Measurements from ENCODE around the gene CPLX3. TPM values are rescaled to one million over a fixed set of nuclear protein-coding genes. Genes with fewer than 3 reads are reported as not detected.

The CPLX3 gene
- total RNA-seq, 1 donor from 2014 or later: not detected

DNA sequence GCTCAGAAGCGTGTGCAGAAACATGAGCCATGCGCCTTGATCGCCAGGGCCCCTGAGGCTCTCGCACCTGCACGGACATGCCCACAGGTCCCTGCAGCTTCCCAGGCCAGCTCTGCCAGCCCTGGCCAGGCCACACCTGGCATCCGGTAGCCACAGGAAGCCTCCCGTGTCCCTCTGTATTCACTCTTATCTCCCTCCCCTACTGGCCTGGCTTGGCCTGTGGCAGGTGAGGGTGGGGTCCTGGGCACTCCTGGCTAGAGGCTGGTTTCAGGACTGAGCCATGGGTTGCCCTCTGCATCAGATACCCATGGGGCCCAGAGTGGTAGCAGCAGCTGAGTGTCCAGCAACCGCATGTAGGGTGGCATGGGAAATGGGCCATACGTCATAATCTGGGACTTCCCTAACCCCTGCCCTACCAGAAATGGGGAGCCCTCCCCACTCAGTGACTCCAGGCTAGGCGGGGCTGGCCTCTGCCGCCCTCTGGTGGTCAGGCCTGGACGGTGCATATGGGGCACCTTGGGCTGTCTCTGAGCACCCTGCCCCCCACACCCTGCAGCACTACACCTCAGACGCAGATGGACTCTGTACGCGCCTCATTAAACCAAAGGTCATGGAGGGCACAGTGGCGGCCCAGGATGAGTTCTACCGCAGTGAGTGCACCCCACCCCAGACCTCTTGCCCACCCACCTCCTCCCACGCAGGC lies 26.4 kb upstream of the CPLX3 start:
- Mint-ChIP-seq H3K36me3 (ENCODE audit: low read depth) (peaks cover 5% of the 10 kb centered on the region), H3K4me3 (no peak overlapping the region), H3K9me3 (no peaks in the 10 kb centered on the region), H3K27ac (ENCODE audit: unreplicated experiment) (no peak overlapping the region), H3K4me1 (peaks cover under 1% of the 10 kb centered on the region), H3K27me3 (ENCODE audit: low read depth) (no peaks in the 10 kb centered on the region)
- peak; percentile 57 for DNase-seq (ENCODE audit: low read depth, low spot score)
- TF ChIP-seq, protein P1, sequence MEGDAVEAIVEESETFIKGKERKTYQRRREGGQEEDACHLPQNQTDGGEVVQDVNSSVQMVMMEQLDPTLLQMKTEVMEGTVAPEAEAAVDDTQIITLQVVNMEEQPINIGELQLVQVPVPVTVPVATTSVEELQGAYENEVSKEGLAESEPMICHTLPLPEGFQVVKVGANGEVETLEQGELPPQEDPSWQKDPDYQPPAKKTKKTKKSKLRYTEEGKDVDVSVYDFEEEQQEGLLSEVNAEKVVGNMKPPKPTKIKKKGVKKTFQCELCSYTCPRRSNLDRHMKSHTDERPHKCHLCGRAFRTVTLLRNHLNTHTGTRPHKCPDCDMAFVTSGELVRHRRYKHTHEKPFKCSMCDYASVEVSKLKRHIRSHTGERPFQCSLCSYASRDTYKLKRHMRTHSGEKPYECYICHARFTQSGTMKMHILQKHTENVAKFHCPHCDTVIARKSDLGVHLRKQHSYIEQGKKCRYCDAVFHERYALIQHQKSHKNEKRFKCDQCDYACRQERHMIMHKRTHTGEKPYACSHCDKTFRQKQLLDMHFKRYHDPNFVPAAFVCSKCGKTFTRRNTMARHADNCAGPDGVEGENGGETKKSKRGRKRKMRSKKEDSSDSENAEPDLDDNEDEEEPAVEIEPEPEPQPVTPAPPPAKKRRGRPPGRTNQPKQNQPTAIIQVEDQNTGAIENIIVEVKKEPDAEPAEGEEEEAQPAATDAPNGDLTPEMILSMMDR (conservative IDR thresholded peaks at IDR 0.05): peak; percentile 93

DNA sequence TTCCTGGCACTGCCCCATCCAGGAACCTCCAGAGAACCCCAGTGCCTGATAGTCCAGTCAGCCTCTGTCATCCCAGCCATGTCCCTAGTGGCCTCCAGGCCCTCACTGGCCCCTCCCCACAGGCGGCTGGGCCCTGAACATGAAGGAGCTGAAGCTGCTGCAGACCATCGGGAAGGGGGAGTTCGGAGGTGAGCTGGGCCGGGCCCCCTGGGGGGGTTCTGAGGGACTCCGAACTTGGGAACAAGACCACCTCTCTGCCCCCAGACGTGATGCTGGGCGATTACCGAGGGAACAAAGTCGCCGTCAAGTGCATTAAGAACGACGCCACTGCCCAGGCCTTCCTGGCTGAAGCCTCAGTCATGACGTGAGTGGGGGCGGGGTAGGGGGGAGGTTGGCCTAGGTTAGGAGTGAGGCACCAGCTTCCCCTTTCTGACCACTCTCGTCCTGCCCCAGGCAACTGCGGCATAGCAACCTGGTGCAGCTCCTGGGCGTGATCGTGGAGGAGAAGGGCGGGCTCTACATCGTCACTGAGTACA lies 25.8 kb upstream of the CPLX3 start:
- H3K9me3 Mint-ChIP-seq: no peaks in the 10 kb centered on the region
- no peak overlapping the region for H3K4me3 Mint-ChIP-seq
- H3K27ac Mint-ChIP-seq (ENCODE audit: unreplicated experiment): no peak overlapping the region

DNA sequence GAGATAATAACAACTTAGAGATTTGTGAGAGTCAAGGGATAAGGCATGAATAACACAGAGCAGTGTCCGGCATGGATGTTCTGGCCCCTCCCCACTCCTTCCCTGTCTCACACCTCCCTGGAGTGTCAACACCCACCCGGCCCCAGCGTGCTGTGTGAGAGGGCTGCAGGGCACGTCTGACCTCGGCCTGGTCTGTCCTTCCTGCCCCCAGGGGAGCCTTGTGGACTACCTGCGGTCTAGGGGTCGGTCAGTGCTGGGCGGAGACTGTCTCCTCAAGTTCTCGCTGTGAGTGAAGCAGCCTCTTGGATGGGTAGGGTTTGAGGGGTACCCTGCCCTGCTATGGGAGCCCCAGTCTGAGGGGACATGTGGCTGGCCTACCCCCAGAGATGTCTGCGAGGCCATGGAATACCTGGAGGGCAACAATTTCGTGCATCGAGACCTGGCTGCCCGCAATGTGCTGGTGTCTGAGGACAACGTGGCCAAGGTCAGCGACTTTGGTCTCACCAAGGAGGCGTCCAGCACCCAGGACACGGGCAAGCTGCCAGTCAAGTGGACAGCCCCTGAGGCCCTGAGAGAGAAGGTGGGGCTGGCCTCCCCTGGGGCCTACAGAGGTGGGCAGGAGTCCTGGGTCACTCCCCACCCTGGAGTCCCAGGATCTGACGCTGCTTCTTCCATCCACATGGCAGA lies 25.0 kb upstream of the CPLX3 start:
- no peak overlapping the region for H3K4me3 Mint-ChIP-seq

More for the DNA sequence above, 25.8 kb upstream of the CPLX3 start:
- Mint-ChIP-seq H3K4me1 (no peaks in the 10 kb centered on the region), H3K36me3 (ENCODE audit: low read depth) (peaks cover 5% of the 10 kb centered on the region), H3K27me3 (ENCODE audit: low read depth) (no peaks in the 10 kb centered on the region)
- DNase-seq (ENCODE audit: low read depth, low spot score): no peak
- TF ChIP-seq, protein P1 (conservative IDR thresholded peaks at IDR 0.05): no peak

DNA sequence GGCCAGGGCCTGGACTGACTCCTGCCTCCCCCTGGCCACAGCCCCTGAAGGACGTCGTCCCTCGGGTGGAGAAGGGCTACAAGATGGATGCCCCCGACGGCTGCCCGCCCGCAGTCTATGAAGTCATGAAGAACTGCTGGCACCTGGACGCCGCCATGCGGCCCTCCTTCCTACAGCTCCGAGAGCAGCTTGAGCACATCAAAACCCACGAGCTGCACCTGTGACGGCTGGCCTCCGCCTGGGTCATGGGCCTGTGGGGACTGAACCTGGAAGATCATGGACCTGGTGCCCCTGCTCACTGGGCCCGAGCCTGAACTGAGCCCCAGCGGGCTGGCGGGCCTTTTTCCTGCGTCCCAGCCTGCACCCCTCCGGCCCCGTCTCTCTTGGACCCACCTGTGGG lies 24.1 kb upstream of the CPLX3 start:
- Mint-ChIP-seq H3K27ac (ENCODE audit: unreplicated experiment) (no peak overlapping the region), H3K9me3 (no peaks in the 10 kb centered on the region), H3K27me3 (ENCODE audit: low read depth) (no peaks in the 10 kb centered on the region), H3K36me3 (ENCODE audit: low read depth) (peaks cover 5% of the 10 kb centered on the region), H3K4me3 (no peak overlapping the region), H3K4me1 (peaks cover 2% of the 10 kb centered on the region)
- TF ChIP-seq, protein P1 (conservative IDR thresholded peaks at IDR 0.05): no peak
- DNase-seq (ENCODE audit: low read depth, low spot score): no peak

More for the DNA sequence above, 25.0 kb upstream of the CPLX3 start:
- Mint-ChIP-seq H3K4me1 (no peaks in the 10 kb centered on the region), H3K27ac (ENCODE audit: unreplicated experiment) (no peak overlapping the region), H3K9me3 (no peaks in the 10 kb centered on the region), H3K27me3 (ENCODE audit: low read depth) (no peaks in the 10 kb centered on the region), H3K36me3 (ENCODE audit: low read depth) (peaks cover 5% of the 10 kb centered on the region)
- no peak for DNase-seq (ENCODE audit: low read depth, low spot score)
- TF ChIP-seq, protein P1 (conservative IDR thresholded peaks at IDR 0.05): no peak

DNA sequence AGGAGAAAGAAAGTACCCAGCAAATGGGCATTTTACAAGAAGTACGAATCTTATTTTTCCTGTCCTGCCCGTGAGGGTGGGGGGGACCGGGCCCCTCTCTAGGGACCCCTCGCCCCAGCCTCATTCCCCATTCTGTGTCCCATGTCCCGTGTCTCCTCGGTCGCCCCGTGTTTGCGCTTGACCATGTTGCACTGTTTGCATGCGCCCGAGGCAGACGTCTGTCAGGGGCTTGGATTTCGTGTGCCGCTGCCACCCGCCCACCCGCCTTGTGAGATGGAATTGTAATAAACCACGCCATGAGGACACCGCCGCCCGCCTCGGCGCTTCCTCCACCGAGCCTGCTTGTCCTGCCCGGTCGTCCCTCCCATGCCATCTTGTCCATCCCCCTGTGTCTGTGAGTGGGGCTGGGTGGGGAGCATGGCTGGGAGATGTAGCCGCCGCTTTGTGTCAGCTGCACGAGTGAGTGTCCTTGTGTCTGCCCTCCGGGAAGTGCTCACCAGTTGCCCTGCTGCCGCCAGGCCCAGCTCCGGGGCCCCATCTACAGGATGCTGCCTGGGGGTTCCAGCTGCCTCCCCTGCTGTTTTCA lies 23.5 kb upstream of the CPLX3 start:
- H3K4me3 Mint-ChIP-seq: no peak overlapping the region
- H3K9me3 Mint-ChIP-seq: no peaks in the 10 kb centered on the region
- no peak overlapping the region for H3K27ac Mint-ChIP-seq (ENCODE audit: unreplicated experiment)
- no peaks in the 10 kb centered on the region for H3K27me3 Mint-ChIP-seq (ENCODE audit: low read depth)
- H3K4me1 Mint-ChIP-seq: peaks cover 3% of the 10 kb centered on the region
- TF ChIP-seq, protein P1 (conservative IDR thresholded peaks at IDR 0.05): no peak
- H3K36me3 Mint-ChIP-seq (ENCODE audit: low read depth): peaks cover 5% of the 10 kb centered on the region
- no peak for DNase-seq (ENCODE audit: low read depth, low spot score)
